ENCODE results near the gene DHRS13.

Gene DHRS13

DNA sequence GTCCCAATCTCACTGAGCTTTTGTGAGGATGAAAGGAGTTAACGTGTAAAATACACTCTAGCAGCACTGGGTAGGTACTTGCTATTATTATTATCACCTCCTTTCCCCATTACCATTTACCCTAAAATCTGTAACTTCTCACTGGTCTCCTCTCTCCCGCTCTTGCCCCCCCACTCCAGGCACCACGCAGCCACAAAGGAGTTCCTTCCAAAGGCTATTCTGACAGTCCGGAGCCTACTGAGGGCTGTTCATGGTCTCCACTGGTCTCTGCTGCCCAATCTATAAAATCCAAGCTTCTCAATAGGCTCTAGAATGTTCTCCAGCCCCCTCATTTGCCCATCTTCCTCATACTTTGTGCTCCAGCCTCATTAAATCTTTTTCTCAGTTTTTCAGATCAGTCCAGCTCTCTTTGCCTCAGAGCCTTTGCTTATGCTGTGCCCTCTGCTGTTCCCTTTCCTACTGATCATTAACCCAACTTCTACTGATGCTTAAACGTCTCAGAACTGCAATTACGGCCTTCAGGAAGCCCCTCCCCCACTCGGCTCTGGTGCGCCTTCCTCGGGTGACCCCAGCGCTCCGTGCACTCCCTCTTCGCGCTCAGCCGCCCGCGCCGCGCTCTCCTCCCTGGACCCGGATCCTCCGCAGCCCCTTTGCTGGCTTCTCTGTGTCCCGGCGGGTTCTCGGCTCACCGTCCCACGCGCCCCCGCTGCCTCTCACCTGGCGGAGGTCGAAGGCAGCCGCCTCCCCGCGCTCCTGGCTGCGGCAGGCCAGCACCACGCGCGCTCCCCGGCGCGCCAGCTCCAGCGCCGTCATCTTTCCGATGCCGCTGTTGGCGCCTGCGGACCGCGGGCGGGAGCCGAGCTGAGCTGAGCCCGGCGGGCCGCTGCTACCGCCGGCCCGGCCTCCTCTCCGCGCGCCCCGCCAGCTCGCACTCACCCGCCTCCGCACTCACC lies 737 bp downstream of the DHRS13 start:
- H3K4me1 ChIP-seq (ENCODE audit: control insufficient read depth, insufficient read depth, low read length, unreplicated experiment): peaks cover 6% of the 10 kb centered on the region
- H3K27me3 ChIP-seq (ENCODE audit: insufficient read depth, low read length): no peaks in the 10 kb centered on the region
- H2AFZ ChIP-seq (ENCODE audit: low read length, unreplicated experiment): peak overlapping the region; percentile 59
- H3K36me3 ChIP-seq (ENCODE audit: insufficient read depth, low read length): peaks cover 6% of the 10 kb centered on the region; the same call in 1 of the 2 replicates
- H3K4me3 ChIP-seq (ENCODE audit: low read depth, low read length): peak overlapping the region; percentile 79
- H3K27ac ChIP-seq (ENCODE audit: low read depth, low read length): no peak overlapping the region
- peaks cover 4% of the 10 kb centered on the region for H3K79me2 ChIP-seq (ENCODE audit: control insufficient read depth, insufficient read depth, low read length, unreplicated experiment)

DNA sequence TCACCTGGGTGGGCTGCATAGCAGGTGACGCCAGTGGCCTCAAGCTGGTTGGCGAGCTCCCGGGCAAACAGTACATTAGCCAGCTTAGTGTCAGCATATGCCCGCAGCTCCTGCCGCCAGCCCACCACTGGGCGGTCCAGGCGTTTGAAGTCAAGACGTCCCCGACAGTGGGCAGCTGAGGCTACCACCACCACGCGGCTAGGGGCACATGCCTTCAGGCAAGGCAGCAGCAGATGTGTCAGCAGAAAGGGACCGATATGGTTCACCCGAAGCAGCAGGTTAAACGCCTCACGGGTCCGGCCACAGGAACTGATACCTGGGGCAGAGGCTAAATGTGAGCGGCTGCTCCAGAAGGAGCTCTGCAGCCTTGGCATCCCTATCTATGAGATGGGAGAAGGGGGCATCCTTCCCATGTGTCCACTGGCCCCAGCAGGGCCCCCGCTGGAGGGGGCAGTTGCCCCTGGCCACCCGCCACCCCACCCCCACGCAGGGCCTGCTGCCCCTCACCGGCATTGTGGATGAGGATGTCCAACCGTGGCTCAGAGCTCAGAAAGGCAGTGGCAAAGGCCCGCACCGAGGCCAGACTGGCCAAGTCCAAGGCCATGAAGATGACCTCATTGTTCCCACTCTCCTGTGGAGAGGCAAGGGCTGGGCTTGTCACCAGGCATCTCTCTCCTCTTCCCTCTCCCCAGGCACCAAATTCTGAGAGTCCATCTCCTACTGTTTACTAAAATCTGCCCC lies 1.7 kb downstream of the DHRS13 start:
- Histone ChIP-seq H3K27me3 (ENCODE audit: insufficient read depth, low read length) (no peaks in the 10 kb centered on the region), H3K4me3 (ENCODE audit: low read depth, low read length) (peak overlapping the region; percentile 79; the same call in 1 of the 2 replicates), H3K79me2 (ENCODE audit: control insufficient read depth, insufficient read depth, low read length, unreplicated experiment) (peaks cover 8% of the 10 kb centered on the region), H3K4me1 (ENCODE audit: control insufficient read depth, insufficient read depth, low read length, unreplicated experiment) (peaks cover 11% of the 10 kb centered on the region), H2AFZ (ENCODE audit: low read length, unreplicated experiment) (no peak overlapping the region), H3K27ac (ENCODE audit: low read depth, low read length) (no peak overlapping the region), H3K36me3 (ENCODE audit: insufficient read depth, low read length) (no peaks in the 10 kb centered on the region)

DNA sequence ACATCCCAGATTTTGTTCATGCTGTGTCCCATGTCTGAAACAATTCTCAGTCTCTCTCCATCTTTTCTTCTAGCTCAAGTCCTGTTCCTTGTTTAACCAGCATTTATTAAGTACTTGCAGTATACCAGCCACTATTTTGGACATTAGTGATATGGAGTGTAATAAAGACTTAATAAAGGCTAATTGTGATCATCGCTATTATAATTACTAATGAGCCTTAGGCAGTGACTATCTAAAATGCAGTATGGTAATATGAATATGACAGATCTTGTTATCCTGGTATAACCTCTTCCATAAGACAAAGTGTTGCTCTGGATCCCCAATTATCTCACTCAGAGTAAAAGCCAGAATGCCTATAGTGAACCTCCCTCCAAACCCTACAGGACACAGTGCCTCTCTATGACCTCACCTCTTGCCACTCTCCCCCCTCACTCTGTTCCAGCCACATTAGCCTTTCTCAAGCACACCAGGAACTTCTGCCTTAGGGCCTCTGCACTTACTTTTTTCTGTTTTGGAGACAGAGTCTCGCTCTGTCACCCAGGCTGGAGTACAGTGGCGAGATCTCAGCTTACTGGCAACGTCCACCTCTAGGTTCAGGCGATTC lies 3.6 kb downstream of the DHRS13 start:
- Histone ChIP-seq H3K79me2 (ENCODE audit: control insufficient read depth, insufficient read depth, low read length, unreplicated experiment) (peaks cover 15% of the 10 kb centered on the region), H2AFZ (ENCODE audit: low read length, unreplicated experiment) (no peak overlapping the region), H3K4me1 (ENCODE audit: control insufficient read depth, insufficient read depth, low read length, unreplicated experiment) (peaks cover 15% of the 10 kb centered on the region), H3K4me3 (ENCODE audit: low read depth, low read length) (no peak overlapping the region), H3K27ac (ENCODE audit: low read depth, low read length) (no peak overlapping the region), H3K27me3 (ENCODE audit: insufficient read depth, low read length) (no peaks in the 10 kb centered on the region), H3K36me3 (ENCODE audit: insufficient read depth, low read length) (no peaks in the 10 kb centered on the region)

DNA sequence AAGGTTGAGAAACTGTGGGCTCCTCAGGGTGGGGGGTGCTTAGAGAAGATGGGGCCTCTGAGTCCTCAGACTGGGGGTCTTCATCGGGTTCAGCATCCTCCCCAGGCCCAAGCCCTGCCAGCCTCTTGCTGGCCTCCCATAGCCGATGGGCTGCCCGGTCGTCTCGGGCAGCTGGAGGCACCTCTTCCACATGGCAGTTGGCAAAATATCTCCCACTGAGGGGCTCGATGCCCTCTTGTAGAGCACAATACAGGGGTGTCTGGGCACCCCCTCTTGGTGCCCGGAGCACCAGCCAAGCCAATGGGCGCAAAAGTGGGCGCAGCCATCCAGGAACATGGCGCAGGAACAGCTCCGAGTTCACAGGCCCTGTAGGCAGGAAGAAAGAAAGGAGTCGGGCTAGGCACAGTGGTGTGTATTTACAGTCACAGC lies 4.3 kb downstream of the DHRS13 start:
- H2AFZ ChIP-seq (ENCODE audit: low read length, unreplicated experiment): no peak overlapping the region
- peaks cover 19% of the 10 kb centered on the region for H3K4me1 ChIP-seq (ENCODE audit: control insufficient read depth, insufficient read depth, low read length, unreplicated experiment)
- no peak overlapping the region for H3K4me3 ChIP-seq (ENCODE audit: low read depth, low read length)
- H3K79me2 ChIP-seq (ENCODE audit: control insufficient read depth, insufficient read depth, low read length, unreplicated experiment): peaks cover 15% of the 10 kb centered on the region
- H3K27me3 ChIP-seq (ENCODE audit: insufficient read depth, low read length): no peaks in the 10 kb centered on the region
- no peaks in the 10 kb centered on the region for H3K36me3 ChIP-seq (ENCODE audit: insufficient read depth, low read length)
- no peak overlapping the region for H3K27ac ChIP-seq (ENCODE audit: low read depth, low read length)

DNA sequence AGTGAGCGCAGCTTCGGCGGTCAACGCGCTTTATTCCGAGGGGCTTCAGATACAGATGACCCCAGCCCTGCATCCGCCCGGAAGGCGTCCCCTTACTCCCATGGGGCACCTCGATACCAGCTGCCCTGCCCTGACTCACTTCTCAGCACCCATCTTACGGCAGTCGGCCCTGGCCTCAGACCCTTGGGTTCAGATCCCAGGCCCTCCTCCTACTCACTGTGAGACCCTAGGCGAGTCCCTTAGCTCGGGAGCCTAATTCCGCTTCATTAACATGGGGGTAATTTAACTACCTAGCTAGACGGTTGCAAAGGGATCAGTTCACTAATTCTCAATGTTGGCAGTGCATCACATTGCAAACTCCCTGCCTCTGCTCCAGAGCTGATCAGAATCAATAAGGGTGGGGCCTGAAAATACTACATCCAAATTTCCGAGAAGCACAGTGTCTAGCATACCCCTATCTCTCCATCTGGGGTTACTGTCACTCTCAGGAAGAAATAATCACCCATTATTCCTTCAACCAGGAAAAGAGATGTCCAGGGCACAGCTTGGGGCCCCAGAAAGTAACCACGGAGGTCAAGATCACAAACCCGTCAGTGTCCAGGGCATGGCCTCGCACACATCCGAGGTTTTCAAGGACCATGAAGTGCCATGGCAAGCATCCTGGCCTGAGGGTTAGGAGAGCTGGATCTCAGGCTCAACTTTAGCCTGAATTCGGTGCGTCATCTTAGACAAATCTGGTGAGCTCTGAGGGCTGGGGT lies 4.9 kb downstream of the DHRS13 start:
- H3K27ac ChIP-seq (ENCODE audit: low read depth, low read length): no peak overlapping the region
- no peaks in the 10 kb centered on the region for H3K27me3 ChIP-seq (ENCODE audit: insufficient read depth, low read length)
- H3K79me2 ChIP-seq (ENCODE audit: control insufficient read depth, insufficient read depth, low read length, unreplicated experiment): peaks cover 15% of the 10 kb centered on the region
- H3K4me1 ChIP-seq (ENCODE audit: control insufficient read depth, insufficient read depth, low read length, unreplicated experiment): peaks cover 24% of the 10 kb centered on the region
- no peaks in the 10 kb centered on the region for H3K36me3 ChIP-seq (ENCODE audit: insufficient read depth, low read length)
- H2AFZ ChIP-seq (ENCODE audit: low read length, unreplicated experiment): peak overlapping the region; percentile 51
- peak overlapping the region; percentile 96 for H3K4me3 ChIP-seq (ENCODE audit: low read depth, low read length)

DNA sequence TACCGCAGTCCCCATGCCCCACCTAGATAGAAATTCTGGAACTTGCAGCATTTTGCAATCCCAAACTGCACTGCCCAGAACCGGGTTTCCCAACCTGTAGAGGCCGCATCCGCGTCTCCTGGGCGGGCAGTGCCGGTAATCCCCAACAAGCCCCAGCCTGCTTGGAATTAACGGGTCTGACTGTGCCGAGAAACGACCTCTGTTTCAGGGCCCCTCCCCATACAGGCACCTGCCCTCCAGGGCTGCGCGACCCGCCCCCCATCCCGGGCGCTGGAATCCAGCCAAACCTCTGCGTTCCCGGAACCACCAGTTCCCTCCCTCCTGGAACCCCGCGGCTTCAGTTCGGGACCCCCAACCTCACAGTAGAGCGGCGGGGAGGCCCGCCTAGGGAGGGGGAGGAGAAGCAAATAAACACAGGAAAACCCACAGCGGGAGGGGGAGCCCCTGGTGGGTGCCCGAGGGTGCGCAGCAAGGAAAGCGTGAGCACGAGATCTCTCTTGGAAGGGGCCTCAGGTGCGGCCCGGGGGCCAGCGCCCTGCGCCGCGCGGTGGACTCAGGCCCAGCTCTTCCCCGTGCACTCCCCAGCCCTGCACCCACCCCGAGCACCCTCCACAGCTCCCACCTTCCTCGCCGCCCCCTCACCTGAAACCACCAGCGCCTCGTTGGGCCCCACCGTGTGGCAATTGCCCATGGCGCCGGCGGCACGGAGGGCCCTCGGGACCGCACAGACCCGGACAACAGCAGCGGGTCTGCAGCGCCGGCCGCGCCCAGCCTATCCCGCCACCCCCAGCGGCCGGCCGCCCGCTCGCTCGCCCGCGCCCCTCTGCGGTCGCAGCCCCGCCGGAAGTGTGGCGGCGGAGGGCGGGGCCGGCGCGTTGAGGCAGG lies 5.8 kb downstream of the DHRS13 start, which contains the start of gene FLOT2:
Gene FLOT2, minus strand, starts transcription at position 850 of the 885 bp plus-strand sequence. Its CDS starts 159 bp downstream, at position 691.
- Histone ChIP-seq H3K27ac (ENCODE audit: low read depth, low read length) (no peak within 1 kb of the TSS), H3K79me2 (ENCODE audit: control insufficient read depth, insufficient read depth, low read length, unreplicated experiment) (peaks cover 15% of the 10 kb centered on the region), H2AFZ (ENCODE audit: low read length, unreplicated experiment) (peak within 1 kb of the TSS; percentile 76), H3K27me3 (ENCODE audit: insufficient read depth, low read length) (no peaks in the 10 kb centered on the region), H3K4me3 (ENCODE audit: low read depth, low read length) (peak within 1 kb of the TSS; percentile 96), H3K4me1 (ENCODE audit: control insufficient read depth, insufficient read depth, low read length, unreplicated experiment) (peaks cover 29% of the 10 kb centered on the region), H3K36me3 (ENCODE audit: insufficient read depth, low read length) (no peaks in the 10 kb centered on the region)

DNA sequence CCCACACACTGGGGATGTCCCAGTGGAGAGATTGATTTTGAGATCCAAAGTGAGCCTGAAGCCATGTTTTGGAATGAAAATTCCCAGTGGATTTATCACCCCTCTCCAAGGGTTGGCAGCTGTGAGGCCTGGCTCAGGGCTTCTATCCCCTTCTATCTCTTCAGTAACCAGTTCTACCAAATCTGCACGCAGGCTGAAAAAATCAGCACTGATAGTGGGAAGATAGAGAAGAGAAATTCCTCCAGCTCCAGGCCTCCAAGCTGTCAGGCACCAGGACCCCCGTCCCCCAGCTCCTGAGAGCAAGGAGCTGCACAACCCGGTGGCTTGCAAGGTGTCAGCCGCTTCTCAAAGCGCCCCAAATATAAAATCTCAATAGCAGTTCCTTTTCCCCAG lies 6.4 kb downstream of the DHRS13 start:
- H3K36me3 ChIP-seq (ENCODE audit: insufficient read depth, low read length): no peaks in the 10 kb centered on the region
- H3K27me3 ChIP-seq (ENCODE audit: insufficient read depth, low read length): no peaks in the 10 kb centered on the region
- H3K79me2 ChIP-seq (ENCODE audit: control insufficient read depth, insufficient read depth, low read length, unreplicated experiment): peaks cover 15% of the 10 kb centered on the region
- H2AFZ ChIP-seq (ENCODE audit: low read length, unreplicated experiment): no peak overlapping the region
- H3K4me3 ChIP-seq (ENCODE audit: low read depth, low read length): peak overlapping the region; percentile 96
- H3K27ac ChIP-seq (ENCODE audit: low read depth, low read length): no peak overlapping the region
- peaks cover 33% of the 10 kb centered on the region for H3K4me1 ChIP-seq (ENCODE audit: control insufficient read depth, insufficient read depth, low read length, unreplicated experiment)

DNA sequence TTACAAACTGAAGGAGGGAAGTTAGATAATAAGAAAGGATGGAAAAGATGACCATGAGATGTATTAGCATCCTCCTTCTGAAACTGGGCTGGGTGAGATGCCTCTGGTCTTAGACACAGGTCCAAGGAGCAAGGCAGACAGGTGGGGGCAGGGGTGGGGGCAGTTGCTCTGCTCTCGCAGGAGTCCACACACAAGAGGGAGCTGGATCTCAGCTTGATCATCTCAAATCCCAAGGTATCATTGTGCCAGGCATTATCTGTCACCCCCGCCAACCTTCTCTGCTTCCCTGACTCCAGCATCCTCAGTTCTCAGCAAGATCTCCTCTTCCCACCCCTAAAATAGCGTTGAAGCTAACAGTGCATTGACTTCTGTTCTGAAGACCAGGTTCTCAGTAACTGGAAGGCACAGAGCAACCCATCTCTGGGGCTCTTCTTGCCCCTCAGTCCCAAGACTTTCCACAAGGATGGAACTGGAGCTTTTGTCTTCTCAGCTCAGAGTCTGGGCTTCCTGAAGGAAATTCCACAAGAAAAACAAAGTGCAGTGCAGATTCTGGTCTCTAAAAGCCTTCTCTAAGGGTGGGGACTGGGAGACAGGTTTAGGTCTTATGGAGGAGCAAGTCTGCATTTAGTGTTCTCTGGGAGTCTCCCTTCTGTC lies 7.0 kb downstream of the DHRS13 start:
- Histone ChIP-seq H3K36me3 (ENCODE audit: insufficient read depth, low read length) (no peaks in the 10 kb centered on the region), H3K79me2 (ENCODE audit: control insufficient read depth, insufficient read depth, low read length, unreplicated experiment) (peaks cover 15% of the 10 kb centered on the region), H3K27me3 (ENCODE audit: insufficient read depth, low read length) (no peaks in the 10 kb centered on the region), H2AFZ (ENCODE audit: low read length, unreplicated experiment) (no peak overlapping the region), H3K27ac (ENCODE audit: low read depth, low read length) (no peak overlapping the region), H3K4me3 (ENCODE audit: low read depth, low read length) (peak overlapping the region; percentile 96), H3K4me1 (ENCODE audit: control insufficient read depth, insufficient read depth, low read length, unreplicated experiment) (peaks cover 33% of the 10 kb centered on the region)
